Measurements from ENCODE around the gene SH2D3A.

GRCh38 chr19:6811906-6812305 lies 44.7 kb upstream of the SH2D3A start:
- TF ChIP-seq CTCF (IDR thresholded peaks at IDR 0.05; ENCODE audit: low read length): no peak
- no peak for TF ChIP-seq EZH2phosphoT487 (IDR thresholded peaks at IDR 0.05; ENCODE audit: low read length)
- no peak for TF ChIP-seq EZH2 (optimal IDR thresholded peaks at IDR 0.05; ENCODE audit: low read depth, low read length)
